GM23338 (cell line): ENCODE data around the gene CACNA1C. TPM values are rescaled to one million over a fixed set of nuclear protein-coding genes. Genes with fewer than 3 reads are reported as not detected.

ENCODE experiments used
- ATAC-seq: fragments of 200-7000 bp; cut with Tn5 transposase; 3 replicates; pipeline ENCODE4 v1.9.1; 2020
- DNase-seq: peaks from one replicate; pipeline ENCODE4 v3.0.0-alpha.2; 2015; ENCODE audit warnings: low spot score
- H2AFZ ChIP-seq: fragments of 200-600 bp; sonication (generic); 2 replicates; pipeline ENCODE4 v1.8.0; 2016; ENCODE audit warnings: antibody characterized with exemption, mild to moderate bottlenecking, moderate library complexity
- H3F3A ChIP-seq: fragments of 200-600 bp; sonication (generic); replicated peaks from 2 replicates; pipeline ENCODE4 v1.8.0; 2017; ENCODE audit warnings: antibody characterized with exemption, mixed run types, low read depth
- H3K27ac ChIP-seq: fragments of 200-600 bp; sonication (generic); 2 replicates; pipeline ENCODE4 v1.6.1; 2016; ENCODE audit warnings: low read depth
- H3K27me3 ChIP-seq: fragments of 200-600 bp; sonication (generic); 2 replicates; pipeline ENCODE4 v1.8.0; 2016; ENCODE audit warnings: mild to moderate bottlenecking, mixed run types, moderate library complexity; ENCODE audit not compliant: insufficient read depth
- H3K36me3 ChIP-seq: fragments of 200-600 bp; sonication (generic); 2 replicates; pipeline ENCODE4 v1.8.0; 2016; ENCODE audit warnings: mild to moderate bottlenecking; ENCODE audit not compliant: insufficient read depth
- H3K4me1 ChIP-seq: fragments of 200-600 bp; sonication (generic); 2 replicates; pipeline ENCODE4 v1.8.0; 2016; ENCODE audit warnings: mild to moderate bottlenecking, moderate library complexity; ENCODE audit not compliant: insufficient read depth
- H3K4me2 ChIP-seq: fragments of 200-600 bp; sonication (generic); 2 replicates; pipeline ENCODE4 v1.7.1; 2017; ENCODE audit warnings: mixed run types
- H3K4me3 ChIP-seq: fragments of 200-600 bp; sonication (generic); 2 replicates; pipeline ENCODE4 v1.6.1; 2016; ENCODE audit warnings: mixed run types
- H3K79me2 ChIP-seq: fragments of 200-600 bp; sonication (generic); replicated peaks from 2 replicates; pipeline ENCODE4 v1.8.0; 2017; ENCODE audit warnings: mild to moderate bottlenecking; ENCODE audit not compliant: insufficient read depth
- H3K9me2 ChIP-seq: fragments of 200-600 bp; sonication (generic); 2 replicates; pipeline ENCODE4 v1.8.0; 2017; ENCODE audit not compliant: insufficient read depth
- H4K20me1 ChIP-seq: fragments of 200-600 bp; sonication (generic); replicated peaks from 2 replicates; pipeline ENCODE4 v1.8.0; 2017; ENCODE audit warnings: mild to moderate bottlenecking; ENCODE audit not compliant: insufficient read depth
- H3K27ac Mint-ChIP-seq: 2 replicates; pipeline ENCODE4 v1.8.0; 2020; ENCODE audit warnings: inconsistent platforms, mild to moderate bottlenecking, moderate library complexity, mixed read lengths
- H3K27me3 Mint-ChIP-seq: 3 replicates; pipeline ENCODE4 v1.8.0; 2022; ENCODE audit warnings: low read depth, mild to moderate bottlenecking, moderate library complexity, mixed read lengths, inconsistent platforms; ENCODE audit not compliant: insufficient read depth, poor library complexity
- H3K36me3 Mint-ChIP-seq: 3 replicates; pipeline ENCODE4 v1.8.0; 2021; ENCODE audit warnings: low read depth, mild to moderate bottlenecking, inconsistent platforms, moderate library complexity, mixed read lengths
- H3K4me1 Mint-ChIP-seq: 3 replicates; pipeline ENCODE4 v1.8.0; 2020; ENCODE audit warnings: mild to moderate bottlenecking, inconsistent platforms, mixed read lengths
- H3K4me3 Mint-ChIP-seq: 3 replicates; pipeline ENCODE4 v1.8.0; 2021; ENCODE audit warnings: moderate library complexity, mild to moderate bottlenecking, inconsistent platforms, mixed read lengths
- H3K9me3 Mint-ChIP-seq: 3 replicates; pipeline ENCODE4 v1.8.0; 2020; ENCODE audit warnings: moderate library complexity, mild to moderate bottlenecking, inconsistent platforms, mixed read lengths
- EZH2phosphoT487 ChIP-seq: fragments of 200-600 bp; sonication (generic); IDR thresholded peaks from one replicate; pipeline ENCODE4 v1.8.1; 2018; ENCODE audit warnings: antibody characterized with exemption; ENCODE audit not compliant: unreplicated experiment
- JUNB ChIP-seq: IDR thresholded peaks from one replicate; pipeline ENCODE4 v1.6.1; 2016; ENCODE audit warnings: antibody characterized with exemption; ENCODE audit not compliant: unreplicated experiment
- POLR2AphosphoS5 ChIP-seq: IDR thresholded peaks from 2 replicates; pipeline ENCODE4 v1.6.1; 2016; ENCODE audit warnings: antibody characterized with exemption, low read depth
- REST ChIP-seq: IDR thresholded peaks from one replicate; pipeline ENCODE4 v1.6.1; 2018; ENCODE audit warnings: antibody characterized with exemption; ENCODE audit not compliant: unreplicated experiment
- polyA plus RNA-seq: library from polyadenylated mRNA; unstranded; fragments of >200 nt; fragmentation: Nextera tagmentation; extraction: Ambion mirVana; gene quantifications from 2 replicates; pipeline ENCODE4 v1.2.1, GENCODE V29; 2016
- total RNA-seq: library from RNA; depleted of rRNA; stranded (reverse); fragments of >200 nt; shearing (Covaris generic); gene quantifications from 2 replicates; pipeline ENCODE4 v1.2.3, GENCODE V29; 2014
- TF ChIP-seq, protein P1 (sequence below): fragments of 250-450 bp; sonication (Bioruptor Pico); IDR thresholded peaks from 2 replicates; pipeline ENCODE4 v1.5.0; 2020; ENCODE audit warnings: mild to moderate bottlenecking, moderate library complexity
- TF ChIP-seq, protein P2 (sequence below), 2 experiments: fragments of 200-600 bp in 1 of 2; sonication (generic) in 1 of 2; conservative IDR thresholded peaks; 2 replicates each; pipeline versions ENCODE4 v1.5.1 to v1.6.1; 2016 to 2017; ENCODE audit warnings: antibody characterized with exemption in 2 of 2, low read depth in 2 of 2, mild to moderate bottlenecking in 2 of 2, moderate library complexity in 1 of 2

CACNA1C gene
- total and polyA plus RNA-seq, 2 experiments from 2014 or later = 0.78 to 2.1 TPM

GRCh38 chr12:2605301-2605700, 552.5 kb downstream of the CACNA1C start (continued):
- TF ChIP-seq, protein P1, sequence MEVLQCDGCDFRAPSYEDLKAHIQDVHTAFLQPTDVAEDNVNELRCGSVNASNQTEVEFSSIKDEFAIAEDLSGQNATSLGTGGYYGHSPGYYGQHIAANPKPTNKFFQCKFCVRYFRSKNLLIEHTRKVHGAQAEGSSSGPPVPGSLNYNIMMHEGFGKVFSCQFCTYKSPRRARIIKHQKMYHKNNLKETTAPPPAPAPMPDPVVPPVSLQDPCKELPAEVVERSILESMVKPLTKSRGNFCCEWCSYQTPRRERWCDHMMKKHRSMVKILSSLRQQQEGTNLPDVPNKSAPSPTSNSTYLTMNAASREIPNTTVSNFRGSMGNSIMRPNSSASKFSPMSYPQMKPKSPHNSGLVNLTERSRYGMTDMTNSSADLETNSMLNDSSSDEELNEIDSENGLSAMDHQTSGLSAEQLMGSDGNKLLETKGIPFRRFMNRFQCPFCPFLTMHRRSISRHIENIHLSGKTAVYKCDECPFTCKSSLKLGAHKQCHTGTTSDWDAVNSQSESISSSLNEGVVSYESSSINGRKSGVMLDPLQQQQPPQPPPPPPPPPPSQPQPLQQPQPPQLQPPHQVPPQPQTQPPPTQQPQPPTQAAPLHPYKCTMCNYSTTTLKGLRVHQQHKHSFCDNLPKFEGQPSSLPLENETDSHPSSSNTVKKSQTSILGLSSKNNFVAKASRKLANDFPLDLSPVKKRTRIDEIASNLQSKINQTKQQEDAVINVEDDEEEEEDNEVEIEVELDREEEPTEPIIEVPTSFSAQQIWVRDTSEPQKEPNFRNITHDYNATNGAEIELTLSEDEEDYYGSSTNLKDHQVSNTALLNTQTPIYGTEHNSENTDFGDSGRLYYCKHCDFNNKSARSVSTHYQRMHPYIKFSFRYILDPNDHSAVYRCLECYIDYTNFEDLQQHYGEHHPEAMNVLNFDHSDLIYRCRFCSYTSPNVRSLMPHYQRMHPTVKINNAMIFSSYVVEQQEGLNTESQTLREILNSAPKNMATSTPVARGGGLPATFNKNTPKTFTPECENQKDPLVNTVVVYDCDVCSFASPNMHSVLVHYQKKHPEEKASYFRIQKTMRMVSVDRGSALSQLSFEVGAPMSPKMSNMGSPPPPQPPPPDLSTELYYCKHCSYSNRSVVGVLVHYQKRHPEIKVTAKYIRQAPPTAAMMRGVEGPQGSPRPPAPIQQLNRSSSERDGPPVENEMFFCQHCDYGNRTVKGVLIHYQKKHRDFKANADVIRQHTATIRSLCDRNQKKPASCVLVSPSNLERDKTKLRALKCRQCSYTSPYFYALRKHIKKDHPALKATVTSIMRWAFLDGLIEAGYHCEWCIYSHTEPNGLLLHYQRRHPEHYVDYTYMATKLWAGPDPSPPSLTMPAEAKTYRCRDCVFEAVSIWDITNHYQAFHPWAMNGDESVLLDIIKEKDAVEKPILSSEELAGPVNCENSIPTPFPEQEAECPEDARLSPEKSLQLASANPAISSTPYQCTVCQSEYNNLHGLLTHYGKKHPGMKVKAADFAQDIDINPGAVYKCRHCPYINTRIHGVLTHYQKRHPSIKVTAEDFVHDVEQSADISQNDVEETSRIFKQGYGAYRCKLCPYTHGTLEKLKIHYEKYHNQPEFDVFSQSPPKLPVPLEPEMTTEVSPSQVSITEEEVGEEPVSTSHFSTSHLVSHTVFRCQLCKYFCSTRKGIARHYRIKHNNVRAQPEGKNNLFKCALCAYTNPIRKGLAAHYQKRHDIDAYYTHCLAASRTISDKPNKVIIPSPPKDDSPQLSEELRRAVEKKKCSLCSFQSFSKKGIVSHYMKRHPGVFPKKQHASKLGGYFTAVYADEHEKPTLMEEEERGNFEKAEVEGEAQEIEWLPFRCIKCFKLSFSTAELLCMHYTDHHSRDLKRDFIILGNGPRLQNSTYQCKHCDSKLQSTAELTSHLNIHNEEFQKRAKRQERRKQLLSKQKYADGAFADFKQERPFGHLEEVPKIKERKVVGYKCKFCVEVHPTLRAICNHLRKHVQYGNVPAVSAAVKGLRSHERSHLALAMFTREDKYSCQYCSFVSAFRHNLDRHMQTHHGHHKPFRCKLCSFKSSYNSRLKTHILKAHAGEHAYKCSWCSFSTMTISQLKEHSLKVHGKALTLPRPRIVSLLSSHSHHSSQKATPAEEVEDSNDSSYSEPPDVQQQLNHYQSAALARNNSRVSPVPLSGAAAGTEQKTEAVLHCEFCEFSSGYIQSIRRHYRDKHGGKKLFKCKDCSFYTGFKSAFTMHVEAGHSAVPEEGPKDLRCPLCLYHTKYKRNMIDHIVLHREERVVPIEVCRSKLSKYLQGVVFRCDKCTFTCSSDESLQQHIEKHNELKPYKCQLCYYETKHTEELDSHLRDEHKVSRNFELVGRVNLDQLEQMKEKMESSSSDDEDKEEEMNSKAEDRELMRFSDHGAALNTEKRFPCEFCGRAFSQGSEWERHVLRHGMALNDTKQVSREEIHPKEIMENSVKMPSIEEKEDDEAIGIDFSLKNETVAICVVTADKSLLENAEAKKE (CRISPR knock-in tag) = no peak
- no peak for TF ChIP-seq POLR2AphosphoS5
- TF ChIP-seq REST = no peak

GRCh38 chr12:2606186-2606910, 553.6 kb downstream of the CACNA1C start:
- H3K27ac ChIP-seq = no peak overlapping the region
- no peaks in the 10 kb centered on the region for H3K27me3 ChIP-seq
- H3K4me2 ChIP-seq = no peak overlapping the region
- no peaks in the 10 kb centered on the region; the same call in 1 of the 3 replicates for H3K9me3 Mint-ChIP-seq
- H3K36me3 ChIP-seq = no peaks in the 10 kb centered on the region
- H3F3A ChIP-seq = no peaks in the 10 kb centered on the region
- H3K4me1 Mint-ChIP-seq = peaks cover 6% of the 10 kb centered on the region
- H3K27me3 Mint-ChIP-seq = peaks cover 14% of the 10 kb centered on the region
- no peak overlapping the region for H3K4me3 Mint-ChIP-seq
- TF ChIP-seq, protein P2, sequence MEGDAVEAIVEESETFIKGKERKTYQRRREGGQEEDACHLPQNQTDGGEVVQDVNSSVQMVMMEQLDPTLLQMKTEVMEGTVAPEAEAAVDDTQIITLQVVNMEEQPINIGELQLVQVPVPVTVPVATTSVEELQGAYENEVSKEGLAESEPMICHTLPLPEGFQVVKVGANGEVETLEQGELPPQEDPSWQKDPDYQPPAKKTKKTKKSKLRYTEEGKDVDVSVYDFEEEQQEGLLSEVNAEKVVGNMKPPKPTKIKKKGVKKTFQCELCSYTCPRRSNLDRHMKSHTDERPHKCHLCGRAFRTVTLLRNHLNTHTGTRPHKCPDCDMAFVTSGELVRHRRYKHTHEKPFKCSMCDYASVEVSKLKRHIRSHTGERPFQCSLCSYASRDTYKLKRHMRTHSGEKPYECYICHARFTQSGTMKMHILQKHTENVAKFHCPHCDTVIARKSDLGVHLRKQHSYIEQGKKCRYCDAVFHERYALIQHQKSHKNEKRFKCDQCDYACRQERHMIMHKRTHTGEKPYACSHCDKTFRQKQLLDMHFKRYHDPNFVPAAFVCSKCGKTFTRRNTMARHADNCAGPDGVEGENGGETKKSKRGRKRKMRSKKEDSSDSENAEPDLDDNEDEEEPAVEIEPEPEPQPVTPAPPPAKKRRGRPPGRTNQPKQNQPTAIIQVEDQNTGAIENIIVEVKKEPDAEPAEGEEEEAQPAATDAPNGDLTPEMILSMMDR (conservative IDR thresholded peaks at IDR 0.05; ENCODE audit: low read depth in 2 of 2) = no peak
- TF ChIP-seq JUNB = no peak
- TF ChIP-seq EZH2phosphoT487 = no peak
- no peak for DNase-seq
- no peaks in the 10 kb centered on the region; the same call in 2 of the 3 replicates for H3K36me3 Mint-ChIP-seq
- H3K27ac Mint-ChIP-seq = no peak overlapping the region
- peaks cover 14% of the 10 kb centered on the region for H3K9me2 ChIP-seq
- no peak overlapping the region for H3K4me3 ChIP-seq
- ATAC-seq = no peak
- H3K79me2 ChIP-seq = no peaks in the 10 kb centered on the region
- H3K4me1 ChIP-seq = no peaks in the 10 kb centered on the region
- H2AFZ ChIP-seq = no peak overlapping the region
- no peaks in the 10 kb centered on the region for H4K20me1 ChIP-seq
